Measurements from ENCODE around the gene AXIN1. TPM values are rescaled to one million over a fixed set of nuclear protein-coding genes. Genes with fewer than 3 reads are reported as not detected.

Gene AXIN1
- total RNA-seq, 1 donor from 2014 or later, result 28.9 TPM

- intact Hi-C loops (cut with DNase I), result no loop called here
- Histone ChIP-seq H3K27me3 (no peaks in the 10 kb centered on the region), H3K9me3 (no peaks in the 10 kb centered on the region), H3K27ac (no peak overlapping the region), H3K36me3 (peaks cover 64% of the 10 kb centered on the region), H3K4me1 (no peaks in the 10 kb centered on the region), H3K4me3 (no peak overlapping the region)
- TF ChIP-seq CTCF (IDR thresholded peaks at IDR 0.05), result no peak
- no peak for ATAC-seq
- DNase-seq, result no peak
These were observed 61.0 kb downstream of the AXIN1 start for GRCh38 chr16:291539-291938.

GRCh38 chr16:290681-291405, 61.7 kb downstream of the AXIN1 start:
- Histone ChIP-seq H3K4me1 (no peaks in the 10 kb centered on the region), H3K27me3 (no peaks in the 10 kb centered on the region), H3K36me3 (peaks cover 57% of the 10 kb centered on the region), H3K4me3 (no peak overlapping the region), H3K9me3 (no peaks in the 10 kb centered on the region), H3K27ac (no peak overlapping the region)
- ATAC-seq (no peak), DNase-seq (no peak)
- no peak for TF ChIP-seq CTCF (IDR thresholded peaks at IDR 0.05)
- intact Hi-C loops (cut with DNase I), result no loop called here

- peaks cover 57% of the 10 kb centered on the region for H3K36me3 ChIP-seq
- H3K4me3 ChIP-seq, result no peak overlapping the region
- no peaks in the 10 kb centered on the region for H3K4me1 ChIP-seq
- ATAC-seq (no peak), DNase-seq (no peak)
- no peaks in the 10 kb centered on the region for H3K9me3 ChIP-seq
- H3K27ac ChIP-seq, result no peak overlapping the region
- intact Hi-C loops (cut with DNase I), result no loop called here
- no peaks in the 10 kb centered on the region for H3K27me3 ChIP-seq
- no peak for TF ChIP-seq CTCF (IDR thresholded peaks at IDR 0.05)
These were observed 62.4 kb downstream of the AXIN1 start for GRCh38 chr16:290015-290680.

- DNase-seq, result no peak
- Histone ChIP-seq H3K27me3 (no peaks in the 10 kb centered on the region), H3K27ac (no peak overlapping the region), H3K36me3 (peaks cover 57% of the 10 kb centered on the region), H3K9me3 (no peaks in the 10 kb centered on the region), H3K4me1 (no peaks in the 10 kb centered on the region), H3K4me3 (no peak overlapping the region)
- ATAC-seq, result no peak
- intact Hi-C loops (cut with DNase I), result no loop called here
- no peak for TF ChIP-seq CTCF (IDR thresholded peaks at IDR 0.05)
These were observed 63.0 kb downstream of the AXIN1 start for GRCh38 chr16:289395-289997.

GRCh38 chr16:287981-288920, 64.3 kb downstream of the AXIN1 start:
- H3K4me3 ChIP-seq, result no peak overlapping the region
- ATAC-seq, result no peak
- TF ChIP-seq CTCF (IDR thresholded peaks at IDR 0.05), result no peak
- no peaks in the 10 kb centered on the region for H3K4me1 ChIP-seq
- DNase-seq, result no peak
- H3K9me3 ChIP-seq, result no peaks in the 10 kb centered on the region
- intact Hi-C loops (cut with DNase I), result no loop called here
- H3K27ac ChIP-seq, result no peak overlapping the region
- no peaks in the 10 kb centered on the region for H3K27me3 ChIP-seq
- peaks cover 54% of the 10 kb centered on the region for H3K36me3 ChIP-seq

Data from upper lobe of right lung (tissue), 1 donor.